ENCODE measurements around the gene DGLUCY. TPM values are rescaled to one million over a fixed set of nuclear protein-coding genes. Genes with fewer than 3 reads are reported as not detected.

The DGLUCY gene
- total and polyA plus RNA-seq, 2 donors (not counting 1 experiment from before 2014, with no cell fraction given) = 91.5 to 103 TPM

GRCh38 chr14:91270188-91270587, 156.3 kb downstream of the DGLUCY start:
- Histone ChIP-seq H3K36me3 (replicated peaks in 1 of 2; ENCODE audit: control extremely low read depth in 1 of 2, control insufficient read depth in 1 of 2, extremely low read depth in 1 of 2, insufficient read depth in 2 of 2, low read length in 1 of 2) (peaks cover 5 to 34% of the 10 kb centered on the region in 2 experiments), H3K4me3 (ENCODE audit: control extremely low read depth in 1 of 5, extremely low read depth in 1 of 5, insufficient read depth in 1 of 5, low read depth in 2 of 5, low read length in 4 of 5) (no peak overlapping the region), H3K27me3 (replicated peaks in 1 of 4; ENCODE audit: control extremely low read depth in 1 of 4, control insufficient read depth in 3 of 4, insufficient read depth in 4 of 4, low read length in 3 of 4) (no peaks in the 10 kb centered on the region), H3K9ac (ENCODE audit: low read length) (no peak overlapping the region), H2AFZ (ENCODE audit: insufficient read depth, low read depth, low read length, poor library complexity, severe bottlenecking) (no peak overlapping the region), H3K27ac (ENCODE audit: low read length in 2 of 2) (no peak overlapping the region), H4K20me1 (ENCODE audit: control insufficient read depth, insufficient read depth, low read length, poor library complexity, severe bottlenecking) (peaks cover 10% of the 10 kb centered on the region), H3K4me2 (replicated peaks; ENCODE audit: low read depth, low read length, poor library complexity, severe bottlenecking) (no peak overlapping the region), H3K9me3 (ENCODE audit: control extremely low read depth in 1 of 3, control insufficient read depth in 2 of 3, insufficient read depth in 1 of 3, low read length in 2 of 3) (no peaks in the 10 kb centered on the region), H3K79me2 (ENCODE audit: control insufficient read depth, insufficient read depth, low read length) (no peaks in the 10 kb centered on the region), H3K4me1 (ENCODE audit: control insufficient read depth in 2 of 2, insufficient read depth in 2 of 2, low read length in 2 of 2) (no peaks in the 10 kb centered on the region)
- H3K27ac Mint-ChIP-seq = no peak overlapping the region
- intact Hi-C loops (cut with micrococcal nuclease) = no loop called here
- DNase-seq = no peak
- H3K9me3 Mint-ChIP-seq (ENCODE audit: insufficient read depth) = no peaks in the 10 kb centered on the region
- no peak for ATAC-seq (ENCODE audit: low read depth)
- ChIA-PET POLR2A (no interaction called here), CTCF (interaction anchor here (1.6 kb wide), 1 partner anchor 93 kb away, joined by 7 read pairs; no protein-coding TSS in a partner anchor)
- TF ChIP-seq CTCF (IDR thresholded peaks at IDR 0.05) (no peak), EZH2 (IDR thresholded peaks at IDR 0.05; ENCODE audit: borderline replicate concordance, insufficient read depth, low read depth, low read length, poor library complexity, severe bottlenecking) (no peak)
- peaks cover 6% of the 10 kb centered on the region for H3K4me1 Mint-ChIP-seq
- peaks cover 6% of the 10 kb centered on the region for H3K27me3 Mint-ChIP-seq
- WGBS (ENCODE audit: insufficient coverage) = 100% methylated on average over 6 of the region's 6 CpGs
- no peak overlapping the region for H3K4me3 Mint-ChIP-seq

GRCh38 chr14:91270619-91271018, 156.7 kb downstream of the DGLUCY start:
- Histone ChIP-seq H3K9me3 (ENCODE audit: control extremely low read depth in 1 of 3, control insufficient read depth in 2 of 3, insufficient read depth in 1 of 3, low read length in 2 of 3) (no peaks in the 10 kb centered on the region), H4K20me1 (ENCODE audit: control insufficient read depth, insufficient read depth, low read length, poor library complexity, severe bottlenecking) (peaks cover 10% of the 10 kb centered on the region), H3K27me3 (replicated peaks in 1 of 4; ENCODE audit: control extremely low read depth in 1 of 4, control insufficient read depth in 3 of 4, insufficient read depth in 4 of 4, low read length in 3 of 4) (no peaks in the 10 kb centered on the region), H3K4me3 (ENCODE audit: control extremely low read depth in 1 of 5, extremely low read depth in 1 of 5, insufficient read depth in 1 of 5, low read depth in 2 of 5, low read length in 4 of 5) (no peak overlapping the region), H3K4me2 (replicated peaks; ENCODE audit: low read depth, low read length, poor library complexity, severe bottlenecking) (no peak overlapping the region), H3K79me2 (ENCODE audit: control insufficient read depth, insufficient read depth, low read length) (no peaks in the 10 kb centered on the region), H3K27ac (ENCODE audit: low read length in 2 of 2) (no peak overlapping the region), H3K4me1 (ENCODE audit: control insufficient read depth in 2 of 2, insufficient read depth in 2 of 2, low read length in 2 of 2) (no peaks in the 10 kb centered on the region), H3K36me3 (replicated peaks in 1 of 2; ENCODE audit: control extremely low read depth in 1 of 2, control insufficient read depth in 1 of 2, extremely low read depth in 1 of 2, insufficient read depth in 2 of 2, low read length in 1 of 2) (peaks cover 5 to 39% of the 10 kb centered on the region in 2 experiments), H3K9ac (ENCODE audit: low read length) (no peak overlapping the region), H2AFZ (ENCODE audit: insufficient read depth, low read depth, low read length, poor library complexity, severe bottlenecking) (no peak overlapping the region)
- TF ChIP-seq EZH2 (IDR thresholded peaks at IDR 0.05; ENCODE audit: borderline replicate concordance, insufficient read depth, low read depth, low read length, poor library complexity, severe bottlenecking) (no peak), CTCF (IDR thresholded peaks at IDR 0.05) (no peak)
- Mint-ChIP-seq H3K9me3 (ENCODE audit: insufficient read depth) (no peaks in the 10 kb centered on the region), H3K4me3 (no peak overlapping the region), H3K4me1 (peaks cover 3% of the 10 kb centered on the region), H3K27ac (no peak overlapping the region), H3K27me3 (peaks cover 2% of the 10 kb centered on the region)
- ChIA-PET CTCF (interaction anchor here (1.6 kb wide), 1 partner anchor 93 kb away, joined by 7 read pairs; no protein-coding TSS in a partner anchor), POLR2A (no interaction called here)
- DNase-seq (no peak), ATAC-seq (ENCODE audit: low read depth) (no peak)
- intact Hi-C loops (cut with micrococcal nuclease) = no loop called here
- 100% methylated on average over 1 of the region's 8 CpGs for WGBS (ENCODE audit: insufficient coverage)
